Activated gamma-delta T cell treated with Interleukin-2 at 50 U/mL for 16 hours (primary cell): ENCODE data around the gene KRT32.

Experiments
- DNase-seq: peaks from one replicate; pipeline ENCODE4 v3.0.0-alpha.2; 2020

The KRT32 gene

GRCh38 chr17:41492351-41492750, 25.2 kb upstream of the KRT32 start:
- no peak for DNase-seq

GRCh38 chr17:41491476-41491875, 24.3 kb upstream of the KRT32 start:
- DNase-seq: no peak

- no peak for DNase-seq
Measured at GRCh38 chr17:41490000-41490990, 23.1 kb upstream of the KRT32 start.

- no peak for DNase-seq
Measured at GRCh38 chr17:41489531-41489930, 22.3 kb upstream of the KRT32 start, which contains the start of gene KRT36. TSS of gene KRT36 (minus strand) at chr17:41489910. CDS start at chr17:41489864, 46 bp downstream.

- DNase-seq: peak; percentile 18
Measured at GRCh38 chr17:41486809-41487530, 19.8 kb upstream of the KRT32 start.

- DNase-seq: no peak
Measured at GRCh38 chr17:41486316-41486715, 19.1 kb upstream of the KRT32 start.

- DNase-seq: no peak
Measured at GRCh38 chr17:41484920-41485904, 18.0 kb upstream of the KRT32 start.

GRCh38 chr17:41483991-41484826, 17.0 kb upstream of the KRT32 start:
- no peak for DNase-seq

- DNase-seq: no peak
Measured at GRCh38 chr17:41483531-41483930, 16.3 kb upstream of the KRT32 start.

- no peak for DNase-seq
Measured at GRCh38 chr17:41481036-41481435, 13.8 kb upstream of the KRT32 start, which contains the start of gene KRT35. TSS of gene KRT35 (minus strand) at chr17:41481151. CDS start at chr17:41481097, 54 bp downstream.

GRCh38 chr17:41480581-41480980, 13.4 kb upstream of the KRT32 start:
- no peak for DNase-seq

- DNase-seq: no peak
Measured at GRCh38 chr17:41480136-41480535, 12.9 kb upstream of the KRT32 start.

GRCh38 chr17:41478237-41478636, 11.1 kb upstream of the KRT32 start:
- DNase-seq: no peak

- no peak for DNase-seq
Measured at GRCh38 chr17:41476866-41477815, 10.0 kb upstream of the KRT32 start.

- DNase-seq: no peak
Measured at GRCh38 chr17:41475421-41475820, 8.2 kb upstream of the KRT32 start.

GRCh38 chr17:41474863-41475262, 7.7 kb upstream of the KRT32 start:
- no peak for DNase-seq

GRCh38 chr17:41468346-41468745, 1.2 kb upstream of the KRT32 start:
- no peak for DNase-seq

GRCh38 chr17:41467561-41467960, 375 bp upstream of the KRT32 start:
- DNase-seq: no peak

- no peak for DNase-seq
Measured at GRCh38 chr17:41464682-41465081, 2.5 kb downstream of the KRT32 start.

GRCh38 chr17:41464173-41464572, 3.0 kb downstream of the KRT32 start:
- DNase-seq: no peak
